ENCODE data around the gene RPRM. TPM values are rescaled to one million over a fixed set of nuclear protein-coding genes. Genes with fewer than 3 reads are reported as not detected.

The RPRM gene
- total RNA-seq, 1 experiment from 2014 or later = not detected

- TF ChIP-seq EZH2 (IDR thresholded peaks at IDR 0.05; ENCODE audit: borderline replicate concordance, low read depth, low read length, poor library complexity, severe bottlenecking) = no peak
- TF ChIP-seq CTCF (conservative IDR thresholded peaks at IDR 0.05; ENCODE audit: low read depth, low read length) = no peak
- ChIA-PET POLR2A (ENCODE audit: low non-redundant PET) (no interaction called here), CTCF (no interaction called here)
- no peak for DNase-seq (ENCODE audit: low spot score)
- no peaks in the 10 kb centered on the region for H3K4me1 ChIP-seq (ENCODE audit: insufficient read depth, low read length, poor library complexity, severe bottlenecking)
- H3K27ac ChIP-seq (ENCODE audit: low read depth, low read length, poor library complexity, severe bottlenecking) = no peak overlapping the region
- no peaks in the 10 kb centered on the region for H3K36me3 ChIP-seq (ENCODE audit: insufficient read depth, low read length, poor library complexity, severe bottlenecking)
- BruUV-seq (replicated peaks) = no TSS peak
- no peak overlapping the region for H3K4me3 ChIP-seq (ENCODE audit: low read depth, low read length, poor library complexity, severe bottlenecking)
- intact Hi-C loops (cut with micrococcal nuclease; ENCODE audit: unreplicated experiment) = no loop called here
- no peaks in the 10 kb centered on the region for H3K27me3 ChIP-seq (replicated peaks; ENCODE audit: insufficient read depth, low read depth, low read length, poor library complexity)
- no peaks in the 10 kb centered on the region for H3K9me3 ChIP-seq (ENCODE audit: low read depth, low read length, poor library complexity, severe bottlenecking)
Observed at GRCh38 chr2:153433403-153433802, 45.2 kb downstream of the RPRM start.

- Histone ChIP-seq H3K4me3 (ENCODE audit: low read depth, low read length, poor library complexity, severe bottlenecking) (no peak overlapping the region), H3K4me1 (ENCODE audit: insufficient read depth, low read length, poor library complexity, severe bottlenecking) (no peaks in the 10 kb centered on the region), H3K27me3 (replicated peaks; ENCODE audit: insufficient read depth, low read depth, low read length, poor library complexity) (no peaks in the 10 kb centered on the region), H3K9me3 (ENCODE audit: low read depth, low read length, poor library complexity, severe bottlenecking) (no peaks in the 10 kb centered on the region), H3K36me3 (ENCODE audit: insufficient read depth, low read length, poor library complexity, severe bottlenecking) (no peaks in the 10 kb centered on the region), H3K27ac (ENCODE audit: low read depth, low read length, poor library complexity, severe bottlenecking) (no peak overlapping the region)
- no TSS peak for BruUV-seq (replicated peaks)
- TF ChIP-seq CTCF (conservative IDR thresholded peaks at IDR 0.05; ENCODE audit: low read depth, low read length) (no peak), EZH2 (IDR thresholded peaks at IDR 0.05; ENCODE audit: borderline replicate concordance, low read depth, low read length, poor library complexity, severe bottlenecking) (no peak)
- intact Hi-C loops (cut with micrococcal nuclease; ENCODE audit: unreplicated experiment) = no loop called here
- no peak for DNase-seq (ENCODE audit: low spot score)
- POLR2A ChIA-PET (ENCODE audit: low non-redundant PET) = no interaction called here
- CTCF ChIA-PET = no interaction called here
Observed at GRCh38 chr2:153432381-153432780, 46.2 kb downstream of the RPRM start.

- no peak for DNase-seq (ENCODE audit: low spot score)
- intact Hi-C loops (cut with micrococcal nuclease; ENCODE audit: unreplicated experiment) = no loop called here
- no peaks in the 10 kb centered on the region for H3K4me1 ChIP-seq (ENCODE audit: insufficient read depth, low read length, poor library complexity, severe bottlenecking)
- BruUV-seq (replicated peaks) = no TSS peak
- CTCF ChIA-PET = no interaction called here
- no peaks in the 10 kb centered on the region for H3K27me3 ChIP-seq (replicated peaks; ENCODE audit: insufficient read depth, low read depth, low read length, poor library complexity)
- H3K4me3 ChIP-seq (ENCODE audit: low read depth, low read length, poor library complexity, severe bottlenecking) = no peak overlapping the region
- no peak overlapping the region for H3K27ac ChIP-seq (ENCODE audit: low read depth, low read length, poor library complexity, severe bottlenecking)
- no peaks in the 10 kb centered on the region for H3K36me3 ChIP-seq (ENCODE audit: insufficient read depth, low read length, poor library complexity, severe bottlenecking)
- H3K9me3 ChIP-seq (ENCODE audit: low read depth, low read length, poor library complexity, severe bottlenecking) = no peaks in the 10 kb centered on the region
- POLR2A ChIA-PET (ENCODE audit: low non-redundant PET) = no interaction called here
- no peak for TF ChIP-seq EZH2 (IDR thresholded peaks at IDR 0.05; ENCODE audit: borderline replicate concordance, low read depth, low read length, poor library complexity, severe bottlenecking)
- no peak for TF ChIP-seq CTCF (conservative IDR thresholded peaks at IDR 0.05; ENCODE audit: low read depth, low read length)
Observed at GRCh38 chr2:153431114-153431513, 47.4 kb downstream of the RPRM start.

Measured in A673 (cell line).